HG03521 (cell line): Measurements from ENCODE around the gene CSAG2.

Experiments used
- ATAC-seq: cut with Tn5 transposase; IDR thresholded peaks from one replicate; pipeline ENCODE4 v1.9.1; 2021; ENCODE audit warnings: mild to moderate bottlenecking, moderate library complexity; ENCODE audit not compliant: unreplicated experiment

Gene CSAG2

DNA sequence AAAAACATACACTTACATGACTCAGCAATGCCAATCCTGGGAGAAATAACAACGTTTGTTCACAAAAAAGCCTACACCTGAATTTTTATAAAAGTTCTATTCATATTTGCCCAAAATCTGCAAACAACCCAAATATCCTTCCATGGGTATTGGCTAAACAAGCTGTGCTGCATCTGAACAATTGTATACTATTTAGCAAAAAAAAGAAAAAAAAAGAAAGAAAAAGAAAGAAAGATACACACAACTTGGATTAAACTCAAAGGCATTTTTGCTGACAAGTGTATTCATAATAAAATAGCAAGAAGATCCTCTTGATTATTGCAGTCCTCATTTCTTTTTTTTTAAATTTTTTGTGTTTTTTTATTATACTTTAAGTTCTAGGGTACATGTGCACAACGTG is 34.9 kb downstream of the CSAG2 start:
- ATAC-seq, result no peak

DNA sequence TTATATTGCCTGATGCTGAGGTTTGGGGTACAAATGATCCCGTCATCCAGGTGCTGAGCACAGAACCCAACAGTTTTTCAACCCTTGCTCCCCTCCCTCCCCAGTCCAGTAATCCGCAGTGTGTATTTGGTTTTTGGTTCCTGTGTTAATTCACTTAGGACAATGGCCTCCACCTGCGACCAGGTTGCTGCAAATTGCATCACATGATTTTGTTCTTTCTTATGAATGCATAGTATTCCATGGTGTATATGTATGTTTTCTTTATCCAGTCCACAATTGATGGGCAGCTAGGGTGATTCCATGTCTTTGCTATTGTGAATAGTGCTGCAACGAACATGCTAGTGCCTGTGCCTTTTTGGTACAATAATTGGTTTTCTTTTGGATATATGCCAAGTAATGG is 46.0 kb downstream of the CSAG2 start:
- ATAC-seq, result no peak

DNA sequence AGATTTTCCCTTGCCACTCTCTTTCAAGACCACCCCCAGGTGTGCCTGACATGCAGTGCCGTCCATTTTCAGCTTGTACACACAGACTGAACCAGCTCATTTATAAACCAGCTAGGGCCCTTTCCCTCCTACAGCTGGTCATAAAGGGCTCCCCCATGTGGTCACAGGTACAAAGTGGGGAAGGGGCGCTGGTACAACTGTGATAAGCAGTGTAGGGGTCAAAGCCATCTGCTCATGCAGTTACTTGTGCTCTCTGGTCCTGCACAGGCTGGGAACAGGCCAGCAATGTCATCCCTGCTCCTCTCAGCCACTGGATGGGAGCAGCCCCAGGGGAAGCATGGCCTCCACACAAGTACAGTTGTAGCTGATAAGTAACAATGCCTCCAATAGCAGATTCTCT is 50.8 kb downstream of the CSAG2 start:
- no peak for ATAC-seq
